Measurements from ENCODE around the gene SLC2A9.

The SLC2A9 gene

GRCh38 chr4:10015140-10015753 is 6.0 kb downstream of the SLC2A9 start:
- no peaks in the 10 kb centered on the region for H3K27me3 ChIP-seq (ENCODE audit: low read length)
- H3K4me2 ChIP-seq (ENCODE audit: low read depth, low read length, poor library complexity, severe bottlenecking) = no peak overlapping the region
- no peaks in the 10 kb centered on the region for H4K20me1 ChIP-seq (ENCODE audit: low read depth, low read length)
- H3K4me3 ChIP-seq (ENCODE audit: insufficient read depth, low read length, poor library complexity, severe bottlenecking) = no peak overlapping the region
- TF ChIP-seq EZH2phosphoT487 (conservative IDR thresholded peaks at IDR 0.05; ENCODE audit: low read length) (no peak), CTCF (IDR thresholded peaks at IDR 0.05; ENCODE audit: insufficient read depth, low read length, poor library complexity, severe bottlenecking) (peak; percentile 65)
- H3K9ac ChIP-seq (ENCODE audit: low read length) = no peak overlapping the region
- H3K79me2 ChIP-seq (ENCODE audit: insufficient read depth, low read length) = no peaks in the 10 kb centered on the region
- no peak overlapping the region for H3K27ac ChIP-seq (ENCODE audit: low read depth, low read length)
- no peaks in the 10 kb centered on the region for H3K9me3 ChIP-seq (ENCODE audit: insufficient read depth, low read length)
- H2AFZ ChIP-seq (ENCODE audit: low read depth, low read length, severe bottlenecking) = no peak overlapping the region
- H3F3A ChIP-seq (ENCODE audit: insufficient read depth) = no peaks in the 10 kb centered on the region
- no peaks in the 10 kb centered on the region for H3K9me2 ChIP-seq (replicated peaks; ENCODE audit: insufficient read depth, low read length)
- H3K36me3 ChIP-seq (ENCODE audit: low read length) = no peaks in the 10 kb centered on the region

- H3F3A ChIP-seq (ENCODE audit: insufficient read depth) = no peaks in the 10 kb centered on the region
Measured at GRCh38 chr4:10013722-10014121, 7.6 kb downstream of the SLC2A9 start.

GRCh38 chr4:10011885-10012284 is 9.4 kb downstream of the SLC2A9 start:
- H2AFZ ChIP-seq (ENCODE audit: low read depth, low read length, severe bottlenecking) = no peak overlapping the region
- TF ChIP-seq EZH2phosphoT487 (conservative IDR thresholded peaks at IDR 0.05; ENCODE audit: low read length) (no peak), CTCF (IDR thresholded peaks at IDR 0.05; ENCODE audit: insufficient read depth, low read length, poor library complexity, severe bottlenecking) (no peak)
- no peak overlapping the region for H3K27ac ChIP-seq (ENCODE audit: low read depth, low read length)
- H3K79me2 ChIP-seq (ENCODE audit: insufficient read depth, low read length) = no peaks in the 10 kb centered on the region
- H4K20me1 ChIP-seq (ENCODE audit: low read depth, low read length) = no peaks in the 10 kb centered on the region
- no peak overlapping the region for H3K4me3 ChIP-seq (ENCODE audit: insufficient read depth, low read length, poor library complexity, severe bottlenecking)
- H3K9me3 ChIP-seq (ENCODE audit: insufficient read depth, low read length) = no peaks in the 10 kb centered on the region
- no peaks in the 10 kb centered on the region for H3K9me2 ChIP-seq (replicated peaks; ENCODE audit: insufficient read depth, low read length)
- H3K9ac ChIP-seq (ENCODE audit: low read length) = no peak overlapping the region
- no peak overlapping the region for H3K4me2 ChIP-seq (ENCODE audit: low read depth, low read length, poor library complexity, severe bottlenecking)
- H3K27me3 ChIP-seq (ENCODE audit: low read length) = no peaks in the 10 kb centered on the region
- no peaks in the 10 kb centered on the region for H3K36me3 ChIP-seq (ENCODE audit: low read length)
- H3F3A ChIP-seq (ENCODE audit: insufficient read depth) = no peaks in the 10 kb centered on the region

More at GRCh38 chr4:10013722-10014121, 7.6 kb downstream of the SLC2A9 start:
- no peaks in the 10 kb centered on the region for H3K36me3 ChIP-seq (ENCODE audit: low read length)
- no peak overlapping the region for H3K4me3 ChIP-seq (ENCODE audit: insufficient read depth, low read length, poor library complexity, severe bottlenecking)
- TF ChIP-seq CTCF (IDR thresholded peaks at IDR 0.05; ENCODE audit: insufficient read depth, low read length, poor library complexity, severe bottlenecking) = peak; percentile 36
- TF ChIP-seq EZH2phosphoT487 (conservative IDR thresholded peaks at IDR 0.05; ENCODE audit: low read length) = no peak
- H3K27me3 ChIP-seq (ENCODE audit: low read length) = no peaks in the 10 kb centered on the region
- no peaks in the 10 kb centered on the region for H3K9me2 ChIP-seq (replicated peaks; ENCODE audit: insufficient read depth, low read length)
- H4K20me1 ChIP-seq (ENCODE audit: low read depth, low read length) = no peaks in the 10 kb centered on the region
- no peaks in the 10 kb centered on the region for H3K79me2 ChIP-seq (ENCODE audit: insufficient read depth, low read length)
- no peak overlapping the region for H3K9ac ChIP-seq (ENCODE audit: low read length)
- H2AFZ ChIP-seq (ENCODE audit: low read depth, low read length, severe bottlenecking) = no peak overlapping the region
- no peak overlapping the region for H3K27ac ChIP-seq (ENCODE audit: low read depth, low read length)
- no peak overlapping the region for H3K4me2 ChIP-seq (ENCODE audit: low read depth, low read length, poor library complexity, severe bottlenecking)
- H3K9me3 ChIP-seq (ENCODE audit: insufficient read depth, low read length) = no peaks in the 10 kb centered on the region

All from SU-DHL-6 (cell line).